ENCODE measurements around the gene LGALS14.
"Not testable (repeated sequence)": the region's sequence is repeated elsewhere in the genome, so short reads cannot be mapped to it uniquely, and the experiment has no call there.

Gene LGALS14

DNA sequence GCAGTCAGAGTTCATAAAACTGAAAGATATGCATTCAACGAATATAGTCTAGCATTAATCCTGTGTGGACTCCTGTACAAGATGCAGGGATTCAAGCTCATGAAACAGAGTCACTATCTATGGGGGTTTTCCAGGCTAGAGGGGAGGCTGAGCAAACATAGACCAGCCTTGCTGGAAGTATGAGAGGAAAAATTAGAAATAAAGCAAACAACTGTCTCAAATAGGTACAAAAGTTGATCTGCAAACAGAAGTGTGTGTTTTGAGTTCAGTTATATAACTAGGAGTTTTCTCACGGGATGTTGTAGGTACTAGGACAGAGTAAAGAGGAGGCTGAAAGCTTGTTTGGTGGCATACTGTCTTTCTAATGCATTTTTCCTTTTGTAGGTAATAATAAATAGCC, 8.5 kb upstream of the LGALS14 start:
- no peak for DNase-seq

DNA sequence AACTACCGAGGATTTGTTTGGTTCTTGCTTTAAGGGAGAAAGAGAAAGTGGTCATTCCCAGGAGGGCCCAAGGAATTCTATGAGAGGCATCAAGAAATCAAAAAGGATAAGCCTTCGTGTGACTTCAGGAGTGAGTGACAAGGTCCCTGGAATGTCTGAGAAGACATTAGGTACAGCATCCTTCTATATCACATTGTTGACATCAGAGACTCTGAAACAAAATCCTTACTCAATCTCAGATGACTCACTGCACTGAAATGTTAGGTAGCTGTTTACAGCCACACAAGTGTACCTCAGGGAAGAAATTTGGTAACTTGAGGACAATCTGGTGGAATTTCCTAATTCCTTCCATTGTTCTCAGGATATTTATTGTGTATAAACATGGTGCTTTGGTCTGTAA, 7.9 kb upstream of the LGALS14 start:
- DNase-seq: no peak

DNA sequence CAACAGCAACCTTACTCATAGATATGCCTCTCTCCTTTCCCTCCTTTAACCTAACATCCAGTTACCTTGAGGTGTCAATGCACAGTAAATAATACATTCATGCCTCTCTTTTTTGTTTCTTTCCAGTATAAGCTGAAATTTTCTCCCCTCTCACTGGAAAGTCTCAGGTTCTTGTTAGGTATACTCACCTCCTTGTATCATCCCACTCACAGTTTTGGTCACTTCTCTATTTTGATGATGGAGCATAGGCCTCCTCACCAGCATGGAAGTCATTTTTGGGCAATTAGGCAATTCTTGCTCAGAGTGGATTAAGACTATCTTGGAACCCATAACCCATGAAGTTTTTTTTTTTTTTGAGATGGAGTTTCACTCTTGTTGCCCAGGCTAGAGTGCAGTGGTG, 5.7 kb upstream of the LGALS14 start:
- DNase-seq: no peak

DNA sequence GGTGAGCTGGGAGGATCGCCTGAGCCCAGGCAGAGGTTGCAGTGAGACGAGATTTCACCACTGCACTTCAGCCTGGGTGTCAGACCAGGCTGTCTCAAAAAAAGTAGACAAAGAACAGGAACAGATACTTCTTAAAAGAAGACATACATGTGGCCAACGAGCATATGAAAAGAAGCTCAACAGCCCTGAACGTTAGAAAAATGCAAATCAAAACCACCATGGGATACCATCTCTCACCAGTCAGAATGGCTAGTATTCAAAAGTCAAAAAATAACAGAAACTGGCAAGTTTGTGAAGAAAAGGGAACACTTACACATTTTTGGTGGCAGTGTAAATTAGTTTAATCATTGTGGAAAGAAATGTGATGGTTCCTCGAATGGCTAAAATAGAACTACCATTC, 3.0 kb upstream of the LGALS14 start:
- DNase-seq: no peak

DNA sequence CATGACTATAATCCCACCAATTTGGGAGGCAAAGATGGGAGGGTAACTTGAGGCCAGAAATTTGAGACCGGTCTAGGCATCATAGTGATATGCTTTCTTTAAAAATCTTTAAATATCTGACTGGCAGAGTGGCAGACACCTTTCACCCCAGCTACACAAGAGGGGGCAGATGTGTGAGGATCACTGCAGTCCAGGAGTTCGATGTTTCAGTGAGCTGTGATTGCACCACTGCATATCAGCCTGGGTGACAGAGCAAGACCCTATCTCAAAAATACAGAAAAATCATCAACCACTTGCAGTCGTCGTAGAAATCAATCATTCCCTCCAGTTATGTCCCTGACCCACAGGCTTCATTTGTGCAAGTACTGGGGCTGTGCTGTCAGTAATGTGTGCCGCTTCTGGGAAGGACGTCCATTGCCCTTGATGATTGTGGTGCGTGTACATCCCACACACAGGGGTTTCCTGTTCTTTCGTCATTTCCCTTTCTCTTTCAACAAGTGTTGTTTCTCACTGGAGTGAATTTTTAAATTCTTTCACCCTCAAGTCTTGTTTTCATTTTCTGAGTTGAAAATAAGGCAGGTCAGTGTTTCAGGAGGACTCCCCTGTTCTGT, 1.4 kb downstream of the LGALS14 start:
- no peak for DNase-seq

DNA sequence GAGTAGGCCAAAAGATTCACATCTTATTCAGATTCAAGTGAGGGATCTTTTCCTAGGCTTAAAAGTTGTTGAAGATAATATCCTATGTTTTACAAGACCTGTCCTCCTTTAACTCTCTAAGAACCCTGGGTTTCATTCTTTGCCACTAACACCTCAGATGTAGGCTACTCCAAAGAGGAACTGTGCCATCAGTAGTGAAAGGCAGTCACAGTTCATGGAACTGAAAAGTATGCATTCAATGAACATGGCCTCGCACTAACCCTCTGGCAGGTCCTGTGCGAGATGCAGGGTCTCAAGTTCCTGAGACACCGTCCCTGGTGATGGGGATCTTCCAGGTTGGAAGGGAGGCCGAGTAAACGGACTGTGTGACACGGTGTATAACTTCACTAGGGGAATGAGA, 4.3 kb downstream of the LGALS14 start:
- DNase-seq: no peak

DNA sequence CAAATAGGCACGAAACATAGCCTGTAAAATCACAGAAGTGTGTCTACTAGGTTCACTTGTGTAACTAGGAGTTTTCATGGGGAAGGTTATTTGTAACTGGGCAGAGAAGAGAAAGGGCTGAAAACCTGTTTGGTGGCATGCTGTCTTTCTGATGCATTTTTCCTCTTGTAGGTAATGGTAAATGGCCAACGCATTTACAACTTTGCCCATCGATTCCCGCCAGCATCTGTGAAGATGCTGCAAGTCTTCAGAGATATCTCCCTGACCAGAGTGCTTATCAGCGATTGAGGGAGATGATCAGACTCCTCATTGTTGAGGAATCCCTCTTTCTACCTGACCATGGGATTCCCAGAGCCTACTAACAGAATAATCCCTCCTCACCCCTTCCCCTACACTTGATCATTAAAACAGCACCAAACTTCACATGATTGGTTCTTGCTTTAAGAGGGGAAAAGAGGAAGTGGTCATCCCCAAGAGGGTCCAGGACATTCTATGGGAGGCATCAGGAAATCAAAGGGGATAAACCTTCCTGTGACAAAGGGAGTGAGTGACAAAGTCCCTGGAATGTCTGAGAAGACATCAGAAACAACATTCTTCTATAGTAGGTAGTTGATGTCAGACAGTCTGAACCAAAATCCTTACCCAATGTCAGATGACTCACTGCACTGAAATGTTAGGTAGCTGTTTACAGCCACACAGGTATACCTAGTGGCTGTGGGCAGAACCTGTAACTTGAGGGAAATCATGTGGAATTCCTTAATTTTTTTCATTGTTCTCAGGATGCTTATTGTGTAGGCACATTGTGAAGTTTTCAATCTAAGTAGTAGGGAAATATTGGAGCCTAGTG, 5.0 kb downstream of the LGALS14 start:
- DNase-seq: no peak

DNA sequence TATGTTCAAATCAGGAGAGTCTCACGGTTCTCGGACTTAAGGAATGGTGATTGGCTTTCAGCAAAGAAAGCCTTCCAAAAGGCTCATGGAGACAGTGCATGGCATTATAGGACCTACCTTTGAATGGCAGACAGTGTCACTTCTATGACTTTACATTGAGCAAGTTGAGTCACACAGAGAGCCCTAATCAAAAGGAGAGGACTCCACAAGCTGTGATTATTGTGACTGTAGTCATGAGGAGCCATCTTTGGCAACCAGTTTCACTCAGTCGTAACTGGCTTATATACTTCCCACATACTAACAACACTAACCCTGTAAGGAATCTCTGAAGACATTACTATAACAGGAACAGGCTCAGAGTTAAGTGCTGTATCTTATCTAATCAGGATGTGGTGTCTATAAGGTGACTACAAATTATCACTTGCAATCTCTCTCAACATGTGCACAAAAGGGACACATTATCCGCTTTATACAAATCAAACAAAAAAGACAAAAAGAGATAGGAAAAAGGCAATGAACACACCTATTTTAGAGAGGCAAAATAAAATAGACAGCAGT, 6.1 kb downstream of the LGALS14 start:
- no peak for DNase-seq

DNA sequence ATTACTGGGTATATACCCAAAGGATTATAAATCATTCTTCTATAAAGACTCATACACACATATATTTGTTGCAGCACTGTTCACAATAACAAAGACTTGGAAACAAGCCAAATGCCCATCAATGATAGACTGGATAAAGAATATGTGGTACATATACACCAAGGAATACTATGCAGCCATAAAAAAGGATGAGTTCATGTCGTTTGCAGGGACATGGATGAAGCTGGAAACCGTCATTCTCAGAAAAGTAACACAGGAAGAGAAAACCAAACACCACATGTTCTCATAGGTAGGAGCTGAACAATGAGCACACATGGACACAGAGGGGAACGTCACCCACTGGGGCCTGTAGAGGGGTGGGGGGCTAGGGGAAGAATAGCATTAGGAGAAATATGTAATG, 15.9 kb downstream of the LGALS14 start:
- not testable (repeated sequence) for DNase-seq

DNA sequence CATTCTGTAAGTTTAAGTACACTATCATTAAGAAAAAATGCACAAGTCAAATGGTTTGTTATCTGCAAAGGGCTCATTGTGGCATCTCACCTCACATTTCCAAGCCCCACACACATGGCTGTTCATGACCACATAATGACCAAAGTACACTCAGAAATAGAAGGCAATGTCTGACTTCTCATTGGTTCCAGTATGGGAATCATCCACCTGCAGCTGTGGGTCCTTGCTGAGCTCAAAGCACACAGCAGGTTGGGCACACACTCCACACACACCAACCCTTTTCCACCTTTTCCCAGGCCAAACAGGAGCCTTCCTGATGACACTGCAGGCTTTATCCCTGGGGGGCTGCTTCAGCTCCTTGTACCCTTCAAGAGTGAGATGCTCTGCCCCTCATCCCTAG, 21.7 kb downstream of the LGALS14 start:
- no peak for DNase-seq

DNA sequence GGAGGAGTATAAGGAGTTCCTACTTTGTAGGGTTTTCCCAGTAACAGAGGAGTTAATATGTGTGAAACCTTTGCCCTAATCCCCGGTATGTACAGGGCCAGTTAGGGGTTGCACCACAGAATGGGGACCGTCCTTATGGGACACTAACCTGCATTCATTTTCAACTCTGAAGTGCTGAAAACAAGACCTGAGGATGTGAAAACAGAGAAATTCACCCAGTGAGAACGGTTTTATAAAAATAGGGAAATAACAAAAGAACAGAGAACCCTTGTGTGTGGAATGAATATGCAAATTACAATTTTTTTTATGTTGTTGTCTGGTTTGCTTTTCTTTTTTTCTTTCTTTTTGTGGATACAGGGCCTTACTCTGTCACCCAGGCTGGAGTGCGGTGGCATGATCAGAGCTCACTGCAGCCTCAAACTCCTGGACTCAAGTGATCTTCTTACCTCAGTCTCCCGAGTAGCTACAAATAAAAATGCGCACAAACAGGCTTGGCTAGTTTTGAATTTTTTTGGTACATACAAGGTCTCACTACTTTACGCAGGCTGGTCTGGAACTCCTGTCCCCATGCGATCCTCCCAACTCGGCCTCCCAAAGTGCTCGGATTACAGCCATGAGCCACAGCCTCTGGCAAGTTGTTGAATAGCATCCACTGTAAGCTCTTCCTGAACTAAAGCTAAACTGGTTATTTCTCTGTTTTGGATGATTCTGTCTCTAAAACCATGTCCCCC, 23.0 kb downstream of the LGALS14 start:
- DNase-seq: no peak

DNA sequence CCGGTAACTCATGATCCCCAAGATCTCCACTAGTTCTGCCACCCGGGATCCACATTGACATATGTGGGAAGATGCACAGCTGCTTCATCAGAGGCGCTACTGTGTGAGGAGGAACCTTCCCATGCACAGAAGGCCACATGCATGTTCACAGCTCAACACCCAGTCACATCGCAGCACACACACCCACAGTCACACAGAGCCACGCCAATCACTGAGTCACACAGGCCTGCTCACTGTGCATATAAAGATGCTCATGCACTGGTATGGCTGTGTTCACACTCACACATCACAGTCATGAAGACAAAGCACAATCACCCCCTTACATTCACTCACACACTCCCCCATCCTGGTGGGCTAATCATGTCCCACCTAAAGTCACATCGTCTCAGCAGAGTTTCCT, 23.8 kb downstream of the LGALS14 start:
- DNase-seq: no peak

DNA sequence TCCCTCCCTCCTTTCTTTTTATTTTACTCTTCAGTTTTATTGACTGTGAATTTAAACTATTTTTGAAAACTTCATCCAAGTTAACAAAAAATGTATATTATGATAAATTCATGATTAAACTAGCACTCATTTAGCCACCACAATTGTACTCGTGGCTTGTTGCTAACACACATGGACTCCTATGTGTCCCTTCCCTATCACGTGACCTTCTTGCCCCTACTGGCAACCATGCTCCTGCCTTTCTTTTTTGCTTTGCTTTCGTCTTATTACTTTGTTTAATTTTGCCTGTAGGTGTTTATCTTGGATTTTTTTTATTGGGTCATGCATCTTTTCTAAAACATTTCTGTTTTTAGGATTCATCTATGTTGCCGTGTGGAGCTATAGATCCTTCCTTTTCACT, 25.3 kb downstream of the LGALS14 start:
- DNase-seq: no peak

DNA sequence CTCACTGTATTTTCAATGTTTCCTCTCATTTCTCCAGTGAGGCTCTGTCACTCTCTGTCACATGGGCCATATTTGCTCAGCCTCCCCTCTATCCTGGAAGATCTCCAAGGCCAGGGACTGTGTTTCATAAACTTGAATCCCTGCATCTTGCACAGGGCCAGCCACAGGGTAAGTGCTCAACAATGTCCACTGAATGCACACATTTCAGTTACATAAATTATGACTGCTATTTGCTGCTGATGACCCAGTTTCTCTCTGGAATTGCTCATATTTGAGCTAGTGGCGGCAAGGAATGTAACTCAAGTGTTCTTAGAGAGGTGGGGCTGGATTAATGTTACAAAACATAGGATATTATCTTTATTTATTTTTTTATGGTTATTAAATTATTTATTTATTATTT, 27.4 kb downstream of the LGALS14 start:
- no peak for DNase-seq

DNA sequence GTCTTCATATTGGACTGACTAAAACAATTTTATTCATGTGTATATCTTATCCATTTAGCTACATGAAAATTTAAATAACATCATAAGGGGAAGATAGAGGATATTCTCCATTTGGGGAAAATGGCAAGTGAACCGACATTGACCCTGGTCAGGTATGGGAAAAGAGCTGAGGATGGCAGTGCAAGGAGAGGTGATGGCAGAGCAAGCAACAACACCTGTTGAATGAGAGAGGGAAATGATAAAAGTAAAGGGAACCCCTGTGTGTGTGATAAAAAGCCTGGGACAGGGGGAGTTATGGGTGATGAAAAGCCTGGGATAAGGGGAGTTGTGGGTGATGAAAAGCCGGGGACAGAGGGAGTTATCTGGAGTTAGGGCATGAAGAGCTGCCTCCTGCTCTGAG, 29.6 kb downstream of the LGALS14 start:
- no peak for DNase-seq

DNA sequence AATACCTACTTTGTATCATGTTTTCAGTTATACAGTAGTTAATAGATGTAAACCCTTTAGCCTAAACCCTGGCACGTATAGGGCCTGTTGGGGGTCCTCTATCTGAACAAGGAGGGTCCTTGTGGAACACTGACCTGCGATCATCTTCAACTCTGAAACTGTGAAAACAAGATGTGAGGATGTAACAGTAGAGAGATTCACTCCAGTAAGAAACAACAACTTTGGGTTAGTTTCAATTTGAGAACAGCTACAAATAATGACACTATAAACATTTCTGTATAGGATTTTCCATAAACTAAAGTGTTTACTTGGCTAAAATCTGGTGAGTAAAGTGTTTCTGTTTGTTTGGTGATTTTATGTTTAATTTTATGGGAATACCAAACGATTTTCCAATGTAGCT, 31.4 kb downstream of the LGALS14 start:
- DNase-seq: no peak

DNA sequence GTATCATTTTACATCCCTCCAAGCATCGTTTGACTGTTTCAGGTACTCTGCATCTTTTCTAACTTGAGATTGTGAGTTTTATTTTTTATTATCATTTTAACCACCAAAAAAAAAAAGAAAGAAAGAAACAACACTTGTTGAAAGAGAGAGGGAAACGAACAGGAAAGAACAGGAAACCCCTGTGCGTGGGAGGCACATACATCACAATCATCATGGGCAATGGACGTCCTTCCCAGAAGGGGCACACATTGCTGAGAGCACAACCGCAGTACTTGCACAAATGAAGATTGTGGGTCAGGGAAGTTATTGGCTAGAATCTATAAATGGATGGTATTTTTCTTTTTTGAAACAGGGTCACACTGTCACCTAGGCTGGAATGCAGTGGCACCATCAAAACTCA, 31.8 kb downstream of the LGALS14 start:
- DNase-seq: no peak

DNA sequence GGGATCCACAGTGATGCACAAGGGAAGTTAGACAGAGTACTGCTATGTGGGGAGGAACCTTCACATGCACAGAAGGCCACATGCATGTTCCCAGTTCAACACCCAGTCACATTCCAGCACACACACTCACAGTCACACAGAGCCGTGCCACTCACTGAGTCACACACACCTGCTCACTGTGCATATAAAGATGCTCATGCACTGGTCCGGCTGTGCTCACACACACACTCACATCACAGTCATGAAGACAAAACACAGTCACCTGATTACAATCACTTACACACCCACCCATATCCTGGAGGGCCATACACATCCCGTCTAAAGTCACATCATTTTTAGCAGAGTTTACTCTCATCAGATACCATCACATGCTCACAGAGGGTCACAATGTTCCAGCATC, 33.1 kb downstream of the LGALS14 start:
- no peak for DNase-seq

DNA sequence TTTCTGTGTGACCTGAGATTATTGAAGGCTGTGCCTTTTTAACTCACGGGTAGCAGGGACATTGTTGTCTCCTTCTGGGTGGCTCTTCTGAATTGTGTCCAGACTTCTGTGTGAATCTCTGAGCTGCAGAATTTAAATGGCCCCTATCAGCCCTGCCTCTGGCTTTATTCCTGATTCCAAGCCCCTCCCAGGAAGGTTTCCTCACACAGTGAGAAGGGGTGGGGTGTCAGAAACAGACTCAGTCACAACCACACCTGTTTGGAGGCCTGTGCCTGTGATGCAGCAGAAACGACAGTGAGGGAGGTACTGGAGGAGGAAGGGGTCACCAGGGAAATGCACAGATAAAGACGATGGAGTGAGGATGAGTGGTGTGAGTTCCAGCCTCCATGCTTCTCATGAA, 33.6 kb downstream of the LGALS14 start, which contains the start of gene CLC:
Gene CLC, minus strand, starts transcription at position 139 of the 400 bp plus-strand sequence. Its CDS starts 77 bp downstream, at position 62.
- no peak for DNase-seq

DNA sequence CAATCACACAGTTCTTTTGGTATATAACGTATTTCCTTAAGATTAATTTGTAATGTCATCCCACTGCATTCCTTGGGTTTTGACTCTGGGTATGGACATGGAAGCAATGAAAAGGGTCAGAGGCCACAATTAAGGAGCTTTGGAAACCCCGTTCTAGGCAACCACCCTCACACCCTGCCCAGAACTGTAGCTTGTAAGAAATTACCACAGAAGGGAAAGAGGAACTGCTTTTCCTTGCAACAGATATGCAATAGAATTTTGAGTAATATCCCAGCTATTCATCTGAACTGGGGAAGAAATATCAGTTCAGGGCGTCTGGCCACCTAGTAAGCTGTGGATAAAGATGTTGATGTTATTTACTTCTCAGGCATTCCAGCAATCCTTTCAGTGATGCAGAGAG, 34.5 kb downstream of the LGALS14 start:
- no peak for DNase-seq

DNA sequence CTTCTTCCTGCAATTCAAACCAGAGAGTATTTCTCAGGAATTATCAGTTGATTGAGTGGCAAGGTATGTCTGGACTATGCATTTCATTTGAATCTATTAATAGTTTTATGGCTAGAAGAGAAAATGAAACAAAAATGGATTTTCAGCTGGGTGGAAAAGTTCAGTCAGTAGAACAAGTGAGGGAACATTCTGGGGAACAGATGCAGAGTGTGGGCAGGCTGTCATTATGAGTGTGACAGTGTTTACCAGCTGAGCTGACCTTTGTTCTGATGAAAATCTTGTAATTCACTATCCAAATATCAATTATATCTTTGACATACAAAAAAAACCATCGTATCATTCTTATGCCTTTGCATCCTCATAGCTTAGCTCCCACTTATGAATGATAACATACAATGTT, 36.1 kb downstream of the LGALS14 start:
- DNase-seq: no peak

DNA sequence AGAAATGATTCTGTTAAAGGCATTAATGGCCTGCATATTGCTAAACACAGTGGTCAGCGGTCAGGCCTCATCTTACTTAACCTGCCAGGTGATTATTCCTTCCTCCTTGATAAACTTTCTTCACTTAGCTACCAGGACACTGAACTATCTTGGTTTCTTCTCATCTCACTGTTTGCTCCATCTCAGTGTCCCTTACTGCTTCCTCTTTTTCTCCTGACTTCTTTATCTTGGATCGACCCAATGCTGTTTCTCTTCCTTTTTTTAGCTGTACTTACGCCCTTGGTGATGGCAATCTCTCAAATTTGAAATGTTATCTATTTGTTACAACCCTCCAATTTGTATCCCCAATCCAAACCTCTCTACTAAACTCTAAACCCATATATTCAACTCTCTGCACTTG, 41.4 kb downstream of the LGALS14 start:
- no peak for DNase-seq
